Tibial nerve (tissue), 4 donors: Measurements from ENCODE around the gene FGF14.

ENCODE experiments used
- CTCF ChIP-seq, 5 experiments: fragments of 200-600 bp in 3 of 5; fragments of 450-650 bp in 2 of 5; sonication (generic) in 3 of 5; IDR thresholded peaks; one replicate each; pipeline ENCODE4 v1.5.1; 2016 to 2019; ENCODE audit warnings: antibody characterized with exemption in 5 of 5, mild to moderate bottlenecking in 3 of 5, moderate library complexity in 2 of 5
- EP300 ChIP-seq, 2 donors: sonication (generic); formaldehyde crosslinking; IDR thresholded peaks; one replicate each; pipeline ENCODE4 v1.6.1; 2017; ENCODE audit warnings: antibody characterized with exemption in 2 of 2, mild to moderate bottlenecking in 1 of 2
- POLR2A ChIP-seq, 2 donors: fragments of 450-650 bp; IDR thresholded peaks; one replicate each; pipeline ENCODE4 v1.6.1; 2017; ENCODE audit warnings: antibody characterized with exemption in 2 of 2, mild to moderate bottlenecking in 2 of 2, moderate library complexity in 2 of 2

- no peak for TF ChIP-seq CTCF (IDR thresholded peaks at IDR 0.05)
- no peak for TF ChIP-seq POLR2A (IDR thresholded peaks at IDR 0.05)
- TF ChIP-seq EP300 (IDR thresholded peaks at IDR 0.05): no peak
Observed at GRCh38 chr13:102273111-102273510, 128.7 kb downstream of the FGF14 start.
